NCI-H1417 (cell line): Measurements from ENCODE around the gene FBXL19.

Experiments used
- DNase-seq, 3 experiments: peaks; one replicate each; lab custom pipeline; 2025; lab: John Stamatoyannopoulos, UW

FBXL19 gene

DNA sequence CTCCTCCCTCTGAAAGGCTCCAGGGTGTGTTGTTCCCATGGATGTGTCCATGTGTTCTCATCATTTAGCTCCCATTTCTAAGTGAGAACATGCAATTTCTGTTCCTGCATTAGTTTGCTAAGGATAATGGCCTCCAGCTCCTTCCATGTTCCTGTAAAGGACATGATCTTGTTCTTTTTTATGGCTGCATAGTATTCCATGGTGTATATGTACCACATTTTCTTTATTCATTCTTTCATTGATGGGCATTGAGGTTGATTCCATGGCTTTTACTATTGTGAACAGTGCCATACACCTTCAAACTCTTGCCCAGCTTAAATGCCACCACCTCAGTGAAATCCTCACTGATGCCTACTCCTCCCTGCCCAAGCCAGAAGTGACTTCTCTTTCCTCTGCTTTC lies 21.0 kb downstream of the FBXL19 start:
- DNase-seq = no peak

DNA sequence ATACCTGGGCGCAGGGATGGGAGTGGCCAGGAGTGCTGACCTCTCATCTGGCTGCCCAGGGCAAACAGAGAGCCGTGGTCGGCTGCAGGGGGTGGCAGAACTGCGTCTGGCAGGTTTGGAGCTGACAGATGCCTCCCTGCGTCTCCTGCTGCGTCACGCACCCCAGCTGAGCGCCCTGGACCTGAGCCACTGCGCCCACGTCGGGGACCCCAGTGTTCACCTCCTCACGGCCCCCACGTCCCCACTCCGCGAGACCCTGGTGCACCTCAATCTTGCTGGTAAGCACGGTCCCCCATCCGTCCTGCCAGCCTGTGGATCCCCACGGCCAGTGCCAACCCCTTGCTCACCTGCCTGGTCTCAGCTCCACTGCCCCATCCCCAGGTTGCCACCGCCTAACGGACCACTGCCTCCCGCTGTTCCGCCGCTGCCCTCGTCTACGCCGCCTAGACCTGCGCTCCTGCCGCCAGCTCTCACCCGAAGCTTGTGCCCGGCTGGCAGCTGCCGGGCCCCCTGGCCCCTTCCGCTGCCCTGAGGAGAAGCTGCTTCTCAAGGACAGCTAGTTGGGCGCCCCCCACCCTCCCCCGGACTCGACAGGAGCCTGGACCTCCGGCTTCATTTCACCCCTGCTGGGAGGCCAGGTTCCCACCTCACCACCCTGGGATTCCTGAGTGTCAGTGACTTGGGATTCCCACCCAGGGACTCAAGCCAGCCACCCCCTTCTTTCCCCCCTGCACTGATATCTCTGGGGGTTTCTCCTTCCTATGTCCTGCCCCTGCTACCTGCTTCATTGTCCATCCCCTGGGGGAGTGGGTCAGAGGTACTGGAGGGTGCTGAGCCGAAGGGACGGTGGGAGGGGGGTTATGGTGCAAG lies 23.5 kb downstream of the FBXL19 start:
- DNase-seq = no peak

DNA sequence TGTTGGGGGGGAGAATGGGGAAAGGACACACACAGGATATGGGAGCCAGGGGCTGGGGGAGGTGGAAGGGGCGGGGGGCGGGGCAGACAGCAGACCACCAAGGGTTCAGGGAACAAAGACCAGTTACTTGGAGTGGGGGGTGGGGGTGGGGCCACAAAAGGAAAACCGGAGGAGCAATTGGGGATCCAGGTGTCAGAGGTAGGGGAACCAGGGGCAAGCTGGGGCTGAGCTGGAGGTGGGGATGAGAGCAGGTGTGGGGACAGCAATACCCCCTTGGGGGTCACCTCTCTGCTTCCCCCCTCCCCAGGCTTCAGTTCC lies 24.1 kb downstream of the FBXL19 start:
- no peak for DNase-seq

DNA sequence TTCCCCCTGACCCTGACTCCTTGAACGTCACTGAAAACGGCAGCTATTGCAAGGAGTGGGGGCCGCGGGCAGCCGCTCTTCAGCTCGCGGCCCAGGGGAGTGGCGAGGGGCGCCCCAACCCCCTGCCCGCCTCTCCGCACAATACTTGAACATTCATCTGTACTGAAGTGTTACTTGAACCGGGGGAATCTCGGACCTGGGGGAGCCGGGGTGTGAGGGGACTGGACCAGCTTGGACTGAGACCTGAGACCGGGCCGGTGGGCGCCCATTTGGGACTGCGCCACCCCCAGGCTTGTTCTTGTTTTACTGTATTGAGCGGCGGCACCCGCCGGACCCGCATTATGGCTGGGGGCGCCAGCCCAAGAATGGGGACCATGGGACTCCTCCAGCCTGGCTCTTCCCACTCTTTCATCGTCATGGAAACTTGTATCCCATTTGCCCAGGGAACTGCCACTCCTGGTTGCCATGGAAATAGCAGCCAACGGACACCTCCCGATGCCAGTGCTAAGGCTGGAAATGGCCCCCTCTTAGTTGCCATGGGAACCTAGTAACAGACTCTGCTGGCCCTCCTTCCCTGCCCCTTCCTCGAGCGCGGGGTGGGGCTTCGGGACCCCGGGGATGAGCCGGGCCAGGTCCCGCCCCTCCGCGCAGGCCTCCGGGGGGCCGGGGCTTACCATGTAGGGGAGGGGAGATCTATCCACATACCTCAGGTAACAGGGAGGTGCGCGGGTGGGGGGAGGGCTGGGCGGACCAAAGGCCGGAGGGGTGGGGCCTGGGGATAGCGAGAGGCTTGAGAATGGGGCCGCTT lies 24.7 kb downstream of the FBXL19 start:
- DNase-seq = peak; percentile 44 to 55 (median 51)

DNA sequence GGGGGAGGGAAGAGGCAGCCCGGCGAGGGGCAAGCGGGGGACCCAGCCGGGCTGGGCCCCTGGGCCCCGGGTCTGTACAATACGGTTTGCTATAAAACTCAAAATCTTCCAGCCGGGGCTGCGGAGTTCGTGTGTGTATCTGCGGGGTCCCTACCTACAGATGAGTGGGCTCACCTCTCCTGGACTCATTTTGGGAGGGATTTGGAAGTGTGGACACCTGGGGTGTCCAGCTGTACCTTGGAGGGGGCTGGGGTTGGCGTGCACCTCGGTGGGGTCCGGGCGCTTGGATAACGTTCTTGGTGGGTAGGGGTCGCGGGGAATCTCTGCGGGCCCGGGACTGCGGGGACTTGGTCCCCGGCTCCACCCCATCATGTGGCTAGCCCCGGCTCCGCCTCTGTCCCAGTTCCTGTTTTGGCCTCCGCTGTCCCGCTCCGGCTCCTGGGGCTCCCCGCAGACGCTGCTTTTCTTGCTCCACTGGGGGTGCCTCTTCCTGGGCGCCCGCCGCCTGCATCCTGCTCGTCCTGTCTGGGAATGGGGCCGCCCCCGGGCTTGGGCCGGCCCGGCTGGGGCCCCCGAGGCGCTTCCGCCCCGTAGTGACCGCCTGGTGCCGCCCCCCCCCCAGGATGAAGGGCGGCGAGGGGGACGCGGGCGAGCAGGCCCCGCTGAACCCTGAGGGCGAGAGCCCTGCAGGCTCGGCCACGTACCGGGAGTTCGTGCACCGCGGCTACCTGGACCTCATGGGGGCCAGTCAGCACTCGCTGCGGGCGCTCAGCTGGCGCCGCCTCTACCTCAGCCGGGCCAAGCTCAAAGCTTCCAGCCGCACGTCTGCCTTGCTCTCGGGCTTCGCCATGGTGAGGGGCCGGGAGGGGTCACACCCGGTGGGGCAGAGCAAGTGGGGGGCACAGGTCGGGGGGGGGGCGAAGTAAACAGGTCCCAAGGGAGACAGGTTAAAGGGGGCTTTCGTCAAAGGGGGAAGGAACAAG lies 25.6 kb downstream of the FBXL19 start, which contains the start of gene ORAI3:
ORAI3 (plus strand) TSS at position 402 of the 983 bp plus-strand sequence; CDS start at position 624, 222 bp downstream.
- peak in 2 of 3 experiments; percentile 19 to 30 for DNase-seq

GRCh38 chr16:30949650-30950515 lies 26.5 kb downstream of the FBXL19 start:
- DNase-seq = peak in 2 of 3 experiments; percentile 49 to 72

DNA sequence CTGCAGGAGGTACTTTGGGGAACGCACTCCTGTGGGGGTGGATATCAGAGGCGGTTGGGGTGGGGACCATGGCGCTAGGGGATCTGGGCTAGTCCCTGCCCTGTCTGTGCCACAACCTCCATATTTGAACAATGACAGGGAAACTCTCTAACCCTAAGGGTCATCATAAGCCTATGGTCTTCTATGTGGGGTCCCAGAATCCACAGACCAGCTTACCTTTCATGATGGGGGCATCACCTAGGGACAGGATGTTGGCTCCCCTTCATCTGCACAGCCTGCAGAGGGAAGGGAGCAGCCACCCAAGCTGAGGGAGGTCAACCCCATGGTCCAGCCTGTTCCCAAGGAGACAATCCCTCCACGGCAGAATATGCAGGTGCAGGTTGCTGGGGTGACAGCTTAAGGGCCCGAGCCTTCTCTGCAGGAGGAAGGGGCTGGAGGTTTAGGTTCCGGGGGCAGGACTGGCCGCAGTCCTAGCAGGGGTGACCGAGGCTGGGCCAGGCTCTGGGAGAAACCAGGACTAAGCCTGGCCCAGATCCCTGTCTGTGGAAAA lies 27.2 kb downstream of the FBXL19 start:
- peak in 1 of 3 experiments; percentile 33 for DNase-seq

GRCh38 chr16:30951193-30951592 lies 27.8 kb downstream of the FBXL19 start:
- no peak for DNase-seq

DNA sequence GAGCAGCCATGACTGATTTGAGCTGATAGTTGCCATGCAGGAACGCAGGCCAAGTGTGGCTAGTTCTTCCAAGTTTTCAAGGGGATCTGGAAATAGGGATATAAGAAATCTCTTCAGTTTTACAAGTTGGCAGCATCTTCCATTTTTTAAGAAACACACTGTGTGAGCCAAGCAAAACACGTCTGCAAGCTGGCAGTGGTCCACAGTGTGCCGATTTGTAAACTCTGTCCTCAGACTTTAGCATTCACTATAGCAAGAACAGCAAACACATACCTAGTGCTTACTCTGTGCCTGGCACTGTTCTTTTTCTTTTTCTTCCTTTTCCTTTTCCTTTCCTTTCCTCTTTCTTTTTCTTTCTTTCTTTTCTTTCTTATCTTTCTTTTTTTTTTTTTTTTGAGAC lies 28.4 kb downstream of the FBXL19 start:
- no peak for DNase-seq

DNA sequence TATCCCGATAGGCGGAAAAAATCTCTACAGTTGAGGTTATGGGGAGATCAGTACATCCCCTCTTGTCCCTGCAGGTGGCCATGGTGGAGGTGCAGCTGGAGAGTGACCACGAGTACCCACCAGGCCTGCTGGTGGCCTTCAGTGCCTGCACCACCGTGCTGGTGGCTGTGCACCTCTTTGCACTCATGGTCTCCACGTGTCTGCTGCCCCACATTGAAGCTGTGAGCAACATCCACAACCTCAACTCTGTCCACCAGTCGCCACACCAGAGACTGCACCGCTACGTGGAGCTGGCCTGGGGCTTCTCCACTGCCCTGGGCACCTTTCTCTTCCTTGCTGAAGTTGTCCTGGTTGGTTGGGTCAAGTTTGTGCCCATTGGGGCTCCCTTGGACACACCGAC lies 29.7 kb downstream of the FBXL19 start:
- no peak for DNase-seq

GRCh38 chr16:30953511-30954124 lies 30.2 kb downstream of the FBXL19 start:
- peak; percentile 20 to 53 (median 37) for DNase-seq

GRCh38 chr16:30954993-30955392 lies 31.6 kb downstream of the FBXL19 start:
- no peak for DNase-seq

- DNase-seq = peak; percentile 42 to 88 (median 79)
These were observed 33.5 kb downstream of the FBXL19 start for GRCh38 chr16:30956601-30957455.

- DNase-seq = peak; percentile 82 to 96 (median 92)
These were observed 34.2 kb downstream of the FBXL19 start, which contains the start of gene SETD1A for GRCh38 chr16:30957456-30958174. SETD1A (plus strand) TSS chr16:30957754; CDS start chr16:30958732, 978 bp downstream.

GRCh38 chr16:30958175-30959079 lies 35.1 kb downstream of the FBXL19 start:
- DNase-seq = peak in 2 of 3 experiments; percentile 73 to 75

DNA sequence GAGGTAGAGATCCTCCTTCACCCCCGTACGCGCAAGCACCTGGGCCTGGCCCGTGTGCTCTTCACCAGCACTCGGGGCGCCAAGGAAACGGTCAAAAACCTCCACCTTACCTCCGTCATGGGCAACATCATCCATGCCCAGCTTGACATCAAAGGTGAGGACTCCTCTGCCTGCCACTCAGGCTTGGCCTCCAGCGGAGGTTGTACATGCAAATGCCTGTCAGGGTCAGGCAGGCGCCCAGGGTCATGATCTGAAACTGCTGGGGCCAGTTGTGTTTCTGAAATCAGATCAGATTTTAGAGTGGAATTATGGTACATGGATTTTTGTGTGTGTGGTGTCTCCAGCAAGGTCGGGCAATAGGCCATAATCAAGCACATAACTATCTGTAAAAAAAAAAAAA lies 38.0 kb downstream of the FBXL19 start:
- DNase-seq = no peak

DNA sequence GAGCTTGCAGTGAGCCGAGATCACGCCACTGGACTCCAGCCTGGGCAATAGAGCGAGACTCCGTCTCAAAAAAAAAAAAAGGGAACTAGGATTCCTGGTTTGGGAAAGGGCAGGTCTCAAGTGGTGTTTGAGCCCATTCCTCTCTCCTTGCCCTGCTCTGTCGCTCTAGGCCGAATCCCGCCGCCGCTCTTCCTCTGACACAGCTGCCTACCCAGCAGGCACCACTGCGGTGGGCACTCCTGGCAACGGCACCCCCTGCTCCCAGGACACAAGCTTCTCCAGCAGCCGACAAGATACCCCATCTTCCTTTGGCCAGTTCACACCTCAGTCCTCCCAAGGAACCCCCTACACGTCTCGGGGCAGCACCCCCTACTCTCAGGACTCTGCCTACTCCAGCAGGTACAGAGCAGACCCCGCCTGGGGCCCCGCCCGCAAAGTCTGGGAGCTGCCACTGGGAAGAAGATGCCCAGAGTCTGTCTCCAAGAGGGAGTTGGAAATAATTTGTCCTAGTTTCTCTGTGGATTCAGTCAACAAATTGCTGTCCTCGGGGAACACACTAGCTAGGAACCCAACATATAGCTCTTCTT lies 40.6 kb downstream of the FBXL19 start:
- no peak for DNase-seq
